ENCODE results near the gene PDE4A. TPM values are rescaled to one million over a fixed set of nuclear protein-coding genes. Genes with fewer than 3 reads are reported as not detected.

PDE4A gene
- total RNA-seq, 1 experiment from 2014 or later = 10.4 TPM

GRCh38 chr19:10416083-10416379, 4.3 kb upstream of the PDE4A start:
- CTCF ChIA-PET = interaction anchor here (0.6 to 1.2 kb wide), 5 partner anchors 10 to 285 kb away, joined by 3 to 6 read pairs (median 4); partner anchors contain the start of genes CDC37, ICAM5 and QTRT1
- Histone ChIP-seq H2AFZ (peak overlapping the region; percentile 90), H3K9me3 (ENCODE audit: insufficient read depth, low read depth) (0 out of 2 replicates have a peak, but pooled peaks cover 3% of the 10 kb centered on the region), H3K4me2 (peak overlapping the region; percentile 88), H3K9me2 (ENCODE audit: insufficient read depth) (no peaks in the 10 kb centered on the region), H3K36me3 (ENCODE audit: low read depth) (no peaks in the 10 kb centered on the region), H3F3A (ENCODE audit: insufficient read depth, low read depth) (peaks cover 41% of the 10 kb centered on the region), H3K27ac (no peak overlapping the region), H3K27me3 (ENCODE audit: insufficient read depth, low read depth) (peaks cover 39% of the 10 kb centered on the region), H3K4me1 (replicated peaks; ENCODE audit: insufficient read depth) (peaks cover 13% of the 10 kb centered on the region; the same call in 1 of the 2 replicates), H3K79me2 (ENCODE audit: low read depth) (no peaks in the 10 kb centered on the region), H4K20me1 (ENCODE audit: insufficient read depth) (no peaks in the 10 kb centered on the region), H3K4me3 (peak overlapping the region; percentile 66)
- POLR2A ChIA-PET (ENCODE audit: unreplicated experiment) = interaction anchor here (0.7 kb wide), 1 partner anchor 16 kb away, joined by 4 read pairs; no protein-coding TSS in a partner anchor
- intact Hi-C loops (cut with micrococcal nuclease; ENCODE audit: unreplicated experiment) = loop anchor here (5.0 kb wide), 2 partner anchors 281 to 301 kb away; partner anchors contain the start of gene DNM2
- BruUV-seq (replicated peaks) = TSS peak; percentile 23
- TF ChIP-seq CTCF (conservative IDR thresholded peaks at IDR 0.05) = no peak
- TF ChIP-seq EZH2 (IDR thresholded peaks at IDR 0.05; ENCODE audit: low read depth) = no peak
- DNase-seq = no peak

- DNase-seq = peak; percentile 80 to 93
- Histone ChIP-seq H2AFZ (peak overlapping the region; percentile 90), H4K20me1 (ENCODE audit: insufficient read depth) (no peaks in the 10 kb centered on the region), H3K27ac (no peak overlapping the region), H3K4me2 (peak overlapping the region; percentile 88), H3K4me1 (replicated peaks; ENCODE audit: insufficient read depth) (peaks cover 13% of the 10 kb centered on the region; the same call in 1 of the 2 replicates), H3K36me3 (ENCODE audit: low read depth) (no peaks in the 10 kb centered on the region), H3K27me3 (ENCODE audit: insufficient read depth, low read depth) (peaks cover 45% of the 10 kb centered on the region), H3K4me3 (peak overlapping the region; percentile 66), H3K9me3 (ENCODE audit: insufficient read depth, low read depth) (0 out of 2 replicates have a peak, but pooled peaks cover 3% of the 10 kb centered on the region), H3F3A (ENCODE audit: insufficient read depth, low read depth) (peaks cover 41% of the 10 kb centered on the region), H3K79me2 (ENCODE audit: low read depth) (no peaks in the 10 kb centered on the region), H3K9me2 (ENCODE audit: insufficient read depth) (no peaks in the 10 kb centered on the region)
- no TSS peak for BruUV-seq (replicated peaks)
- TF ChIP-seq EZH2 (IDR thresholded peaks at IDR 0.05; ENCODE audit: low read depth) = no peak
- TF ChIP-seq CTCF (conservative IDR thresholded peaks at IDR 0.05) = peak; percentile 97
- intact Hi-C loops (cut with micrococcal nuclease; ENCODE audit: unreplicated experiment) = loop anchor here (5.0 kb wide), 2 partner anchors 281 to 301 kb away; partner anchors contain the start of gene DNM2
- ChIA-PET POLR2A (ENCODE audit: unreplicated experiment) (interaction anchor here (0.7 kb wide), 1 partner anchor 15 kb away, joined by 4 read pairs; no protein-coding TSS in a partner anchor), CTCF (interaction anchor here (0.6 to 1.2 kb wide), 7 partner anchors 9 to 294 kb away, joined by 3 to 6 read pairs (median 4); partner anchors contain the start of genes CDC37, ICAM5 and QTRT1)
Observed at GRCh38 chr19:10416380-10417257, 3.7 kb upstream of the PDE4A start.

GRCh38 chr19:10417541-10418234, 2.6 kb upstream of the PDE4A start:
- H3K36me3 ChIP-seq (ENCODE audit: low read depth) = no peaks in the 10 kb centered on the region
- H3K4me1 ChIP-seq (replicated peaks; ENCODE audit: insufficient read depth) = peaks cover 13% of the 10 kb centered on the region; the same call in 1 of the 2 replicates
- no peaks in the 10 kb centered on the region for H3K9me2 ChIP-seq (ENCODE audit: insufficient read depth)
- no peaks in the 10 kb centered on the region for H4K20me1 ChIP-seq (ENCODE audit: insufficient read depth)
- H3F3A ChIP-seq (ENCODE audit: insufficient read depth, low read depth) = peaks cover 51% of the 10 kb centered on the region
- 0 out of 2 replicates have a peak, but pooled peaks cover 3% of the 10 kb centered on the region for H3K9me3 ChIP-seq (ENCODE audit: insufficient read depth, low read depth)
- no peak overlapping the region for H3K4me3 ChIP-seq
- DNase-seq = no peak
- H3K27me3 ChIP-seq (ENCODE audit: insufficient read depth, low read depth) = peaks cover 55% of the 10 kb centered on the region
- intact Hi-C loops (cut with micrococcal nuclease; ENCODE audit: unreplicated experiment) = loop anchor here (5.0 kb wide), 2 partner anchors 280 to 300 kb away; partner anchors contain the start of gene DNM2
- BruUV-seq (replicated peaks) = no TSS peak
- H3K79me2 ChIP-seq (ENCODE audit: low read depth) = no peaks in the 10 kb centered on the region
- CTCF ChIA-PET = interaction anchor here (0.6 to 1.1 kb wide), 5 partner anchors 8 to 295 kb away, joined by 3 to 9 read pairs (median 4); no protein-coding TSS in a partner anchor
- H2AFZ ChIP-seq = no peak overlapping the region
- H3K27ac ChIP-seq = no peak overlapping the region
- TF ChIP-seq CTCF (conservative IDR thresholded peaks at IDR 0.05) = no peak
- no peak for TF ChIP-seq EZH2 (IDR thresholded peaks at IDR 0.05; ENCODE audit: low read depth)
- POLR2A ChIA-PET (ENCODE audit: unreplicated experiment) = interaction anchor here (0.5 kb wide), 1 partner anchor 193 kb away, joined by 5 read pairs; no protein-coding TSS in a partner anchor
- 0 out of 2 replicates have a peak overlapping the region, but pooled peaks have one; percentile 2 for H3K4me2 ChIP-seq

Data from PC-9 (cell line).